Measurements from ENCODE around the gene KSR1. TPM values are rescaled to one million over a fixed set of nuclear protein-coding genes. Genes with fewer than 3 reads are reported as not detected.

The KSR1 gene
- total RNA-seq, 2 experiments from 2014 or later: 53.9 to 58.2 TPM

GRCh38 chr17:27666831-27667560 is 210.7 kb downstream of the KSR1 start:
- DNase-seq (no peak), ATAC-seq (no peak)
- intact Hi-C loops (cut with micrococcal nuclease): no loop called here
- no peaks in the 10 kb centered on the region for H3K27me3 Mint-ChIP-seq
- CTCF ChIA-PET: interaction anchor here (0.7 to 0.9 kb wide), 2 partner anchors 11 to 12 kb away, joined by 3 to 4 read pairs; no protein-coding TSS in a partner anchor
- no peaks in the 10 kb centered on the region for H3K9me3 Mint-ChIP-seq
- no peak overlapping the region for H3K4me3 Mint-ChIP-seq
- H3K4me1 Mint-ChIP-seq (ENCODE audit: low read depth): no peaks in the 10 kb centered on the region
- no peaks in the 10 kb centered on the region for H3K36me3 Mint-ChIP-seq (ENCODE audit: low read depth)
- no peak overlapping the region for H3K27ac Mint-ChIP-seq
- POLR2A ChIA-PET: no interaction called here
- no peak for TF ChIP-seq CTCF (IDR thresholded peaks at IDR 0.05)

- no peak for TF ChIP-seq CTCF (IDR thresholded peaks at IDR 0.05)
- ChIA-PET POLR2A (no interaction called here), CTCF (no interaction called here)
- ATAC-seq: no peak
- no peak overlapping the region for H3K4me3 Mint-ChIP-seq
- H3K9me3 Mint-ChIP-seq: no peaks in the 10 kb centered on the region
- DNase-seq: no peak
- H3K4me1 Mint-ChIP-seq (ENCODE audit: low read depth): no peaks in the 10 kb centered on the region
- intact Hi-C loops (cut with micrococcal nuclease): no loop called here
- no peak overlapping the region for H3K27ac Mint-ChIP-seq
- H3K27me3 Mint-ChIP-seq: no peaks in the 10 kb centered on the region
- H3K36me3 Mint-ChIP-seq (ENCODE audit: low read depth): no peaks in the 10 kb centered on the region
These were observed 211.6 kb downstream of the KSR1 start for GRCh38 chr17:27667656-27668487.

DNA sequence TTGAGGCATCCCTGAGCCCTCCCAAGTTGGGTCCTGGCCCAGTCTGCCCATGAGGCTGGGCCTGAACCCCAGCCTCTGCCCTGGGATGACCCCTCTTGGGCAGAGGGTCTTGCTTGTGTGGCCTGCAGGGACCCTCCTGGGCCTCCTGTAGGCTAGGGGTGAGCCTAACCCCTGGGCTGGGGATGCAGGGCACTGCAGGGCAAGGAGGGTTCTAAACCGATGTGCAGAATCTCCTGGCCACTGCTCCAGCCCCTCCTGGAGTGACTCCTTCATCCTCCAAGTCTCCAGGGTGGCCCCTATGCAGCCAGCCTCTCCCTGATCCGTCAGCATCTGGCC is 212.2 kb downstream of the KSR1 start:
- DNase-seq (no peak), ATAC-seq (no peak)
- H3K4me3 Mint-ChIP-seq: no peak overlapping the region
- H3K9me3 Mint-ChIP-seq: no peaks in the 10 kb centered on the region
- ChIA-PET CTCF (interaction anchor here (2.2 kb wide), 1 partner anchor 14 kb away, joined by 10 read pairs; no protein-coding TSS in a partner anchor), POLR2A (no interaction called here)
- TF ChIP-seq CTCF (IDR thresholded peaks at IDR 0.05): no peak
- intact Hi-C loops (cut with micrococcal nuclease): no loop called here
- H3K36me3 Mint-ChIP-seq (ENCODE audit: low read depth): no peaks in the 10 kb centered on the region
- no peaks in the 10 kb centered on the region for H3K4me1 Mint-ChIP-seq (ENCODE audit: low read depth)
- no peaks in the 10 kb centered on the region for H3K27me3 Mint-ChIP-seq
- no peak overlapping the region for H3K27ac Mint-ChIP-seq

- Mint-ChIP-seq H3K27ac (no peak overlapping the region), H3K4me1 (ENCODE audit: low read depth) (no peaks in the 10 kb centered on the region), H3K4me3 (no peak overlapping the region), H3K9me3 (no peaks in the 10 kb centered on the region), H3K36me3 (ENCODE audit: low read depth) (no peaks in the 10 kb centered on the region), H3K27me3 (no peaks in the 10 kb centered on the region)
- ChIA-PET CTCF (interaction anchor here (2.2 kb wide), 1 partner anchor 15 kb away, joined by 10 read pairs; no protein-coding TSS in a partner anchor), POLR2A (no interaction called here)
- intact Hi-C loops (cut with micrococcal nuclease): no loop called here
- DNase-seq: no peak
- no peak for TF ChIP-seq CTCF (IDR thresholded peaks at IDR 0.05)
- ATAC-seq: no peak
These were observed 212.9 kb downstream of the KSR1 start for GRCh38 chr17:27669136-27669535.

DNA sequence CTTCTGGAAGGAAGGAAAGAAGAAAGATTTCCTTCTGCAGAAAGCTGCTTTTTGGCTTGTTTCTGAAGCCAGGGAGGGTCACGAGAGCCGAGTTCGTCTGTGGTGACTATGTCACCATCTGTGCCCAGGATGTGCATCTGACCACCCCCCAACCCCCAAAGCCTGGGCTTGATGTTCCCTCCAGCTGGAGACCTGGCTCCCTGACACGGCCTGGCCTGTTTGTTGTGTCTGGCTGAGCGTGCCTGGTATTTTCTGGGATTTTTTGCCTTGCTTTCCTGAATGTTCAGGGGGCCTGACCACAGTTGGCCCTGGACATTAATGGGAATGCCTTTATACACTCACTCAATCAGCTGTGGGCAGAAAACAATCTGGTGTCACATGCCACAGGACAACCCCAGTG is 213.6 kb downstream of the KSR1 start:
- CTCF ChIA-PET: interaction anchor here (2.2 kb wide), 1 partner anchor 15 kb away, joined by 10 read pairs; no protein-coding TSS in a partner anchor
- H3K4me3 Mint-ChIP-seq: no peak overlapping the region
- no peak overlapping the region for H3K27ac Mint-ChIP-seq
- intact Hi-C loops (cut with micrococcal nuclease): no loop called here
- POLR2A ChIA-PET: no interaction called here
- ATAC-seq (no peak), DNase-seq (no peak)
- no peaks in the 10 kb centered on the region for H3K4me1 Mint-ChIP-seq (ENCODE audit: low read depth)
- no peak for TF ChIP-seq CTCF (IDR thresholded peaks at IDR 0.05)
- H3K9me3 Mint-ChIP-seq: no peaks in the 10 kb centered on the region
- H3K36me3 Mint-ChIP-seq (ENCODE audit: low read depth): no peaks in the 10 kb centered on the region
- no peaks in the 10 kb centered on the region for H3K27me3 Mint-ChIP-seq
